H9 (cell line): ENCODE data around the gene IGLL1. TPM values are rescaled to one million over a fixed set of nuclear protein-coding genes. Genes with fewer than 3 reads are reported as not detected.

Experiments
- DNase-seq: peaks from one replicate; pipeline ENCODE4 v3.0.0-alpha.2; 2017
- H2AFZ ChIP-seq: one replicate; pipeline ENCODE4 v1.6.1; 2013; ENCODE audit warnings: mild to moderate bottlenecking, low read length, control low read depth, moderate library complexity
- H2AK5ac ChIP-seq: 2 replicates; pipeline ENCODE4 v1.6.1; 2013; ENCODE audit warnings: low read length, control low read depth, mixed read lengths; ENCODE audit not compliant: insufficient read length
- H2BK120ac ChIP-seq: one replicate; pipeline ENCODE4 v1.6.1; 2013; ENCODE audit warnings: low read depth, mild to moderate bottlenecking, low read length, control low read depth, inconsistent platforms; ENCODE audit not compliant: poor library complexity, severe bottlenecking
- H2BK12ac ChIP-seq: 2 replicates; pipeline ENCODE4 v1.6.1; 2013; ENCODE audit warnings: low read length, control low read depth, mixed read lengths, low read depth; ENCODE audit not compliant: insufficient read length
- H2BK15ac ChIP-seq: 2 replicates; pipeline ENCODE4 v1.6.1; 2013; ENCODE audit warnings: low read depth, low read length, control low read depth
- H2BK20ac ChIP-seq: one replicate; pipeline ENCODE4 v1.6.1; 2013; ENCODE audit warnings: low read depth, mild to moderate bottlenecking, low read length, control low read depth, inconsistent platforms; ENCODE audit not compliant: poor library complexity, severe bottlenecking
- H2BK5ac ChIP-seq: 2 replicates; pipeline ENCODE4 v1.6.1; 2013; ENCODE audit warnings: low read length, control low read depth, mixed read lengths; ENCODE audit not compliant: insufficient read length
- H3K14ac ChIP-seq: 2 replicates; pipeline ENCODE4 v1.6.1; 2013; ENCODE audit warnings: low read length, control low read depth; ENCODE audit not compliant: insufficient read depth
- H3K18ac ChIP-seq: 2 replicates; pipeline ENCODE4 v1.6.1; 2013; ENCODE audit warnings: low read depth, mild to moderate bottlenecking, mixed read lengths, low read length, control low read depth; ENCODE audit not compliant: insufficient read length
- H3K23ac ChIP-seq: 2 replicates; pipeline ENCODE4 v1.6.1; 2013; ENCODE audit warnings: low read length, control low read depth, mixed read lengths, low read depth; ENCODE audit not compliant: insufficient read length
- H3K23me2 ChIP-seq: 2 replicates; pipeline ENCODE4 v1.6.1; 2013; ENCODE audit warnings: low read depth, mild to moderate bottlenecking, mixed read lengths, low read length, control low read depth; ENCODE audit not compliant: insufficient read length, poor library complexity, severe bottlenecking
- H3K27ac ChIP-seq: 2 replicates; pipeline ENCODE4 v1.5.1; 2013; ENCODE audit warnings: low read length, control low read depth, mixed read lengths, low read depth; ENCODE audit not compliant: insufficient read length
- H3K27me3 ChIP-seq: 2 replicates; pipeline ENCODE4 v1.6.1; 2013; ENCODE audit warnings: low read length, control low read depth, inconsistent platforms; ENCODE audit not compliant: insufficient read depth
- H3K4ac ChIP-seq: 2 replicates; pipeline ENCODE4 v1.6.1; 2013; ENCODE audit warnings: low read depth, mild to moderate bottlenecking, control low read depth, inconsistent platforms, low read length, moderate library complexity
- H3K4me1 ChIP-seq: 2 replicates; pipeline ENCODE4 v1.6.1; 2013; ENCODE audit warnings: low read length, control low read depth, inconsistent platforms; ENCODE audit not compliant: insufficient read depth
- H3K4me2 ChIP-seq: 2 replicates; pipeline ENCODE4 v1.6.1; 2013; ENCODE audit warnings: low read length, control low read depth, mixed read lengths; ENCODE audit not compliant: insufficient read length, insufficient read depth
- H3K56ac ChIP-seq: 2 replicates; pipeline ENCODE4 v1.6.1; 2013; ENCODE audit warnings: low read depth, mild to moderate bottlenecking, mixed read lengths, low read length, control low read depth; ENCODE audit not compliant: insufficient read length
- H3K79me1 ChIP-seq: 2 replicates; pipeline ENCODE4 v1.6.1; 2013; ENCODE audit warnings: low read depth, mild to moderate bottlenecking, moderate library complexity, low read length, control low read depth, inconsistent platforms; ENCODE audit not compliant: insufficient read depth, poor library complexity, severe bottlenecking
- H3K79me2 ChIP-seq: 2 replicates; pipeline ENCODE4 v1.6.1; 2013; ENCODE audit warnings: low read length, control low read depth, inconsistent platforms; ENCODE audit not compliant: insufficient read depth
- H3K9ac ChIP-seq: 2 replicates; pipeline ENCODE4 v1.6.1; 2013; ENCODE audit warnings: low read length, control low read depth, mixed read lengths; ENCODE audit not compliant: insufficient read length; ENCODE audit errors: extremely low read depth
- H3K9me3 ChIP-seq: one replicate; pipeline ENCODE4 v1.6.1; 2013; ENCODE audit warnings: low read depth, low read length, inconsistent platforms; ENCODE audit not compliant: control insufficient read depth
- H3T11ph ChIP-seq: one replicate; pipeline ENCODE4 v1.6.1; 2013; ENCODE audit warnings: mild to moderate bottlenecking, low read length, control low read depth, inconsistent platforms
- H4K20me1 ChIP-seq: one replicate; pipeline ENCODE4 v1.6.1; 2013; ENCODE audit not compliant: control insufficient read depth, insufficient read length, insufficient read depth
- H4K5ac ChIP-seq: 2 replicates; pipeline ENCODE4 v1.6.1; 2013; ENCODE audit warnings: low read depth, mild to moderate bottlenecking, mixed read lengths, low read length, control low read depth; ENCODE audit not compliant: insufficient read length
- H4K8ac ChIP-seq: replicated peaks from 2 replicates; pipeline ENCODE4 v1.6.1; 2013; ENCODE audit warnings: low read length, control low read depth, mixed read lengths, low read depth; ENCODE audit not compliant: insufficient read length
- H4K91ac ChIP-seq: 2 replicates; pipeline ENCODE4 v1.6.1; 2013; ENCODE audit warnings: low read depth, mild to moderate bottlenecking, moderate library complexity, mixed read lengths, low read length, control low read depth; ENCODE audit not compliant: insufficient read length
- H3K27ac Mint-ChIP-seq, 3 experiments: 2 replicates in 2 of 3; 3 replicates in 1 of 3; pipeline ENCODE4 v1.8.0; 2020 to 2021; ENCODE audit warnings: mixed read lengths in 3 of 3, mild to moderate bottlenecking in 1 of 3, moderate library complexity in 1 of 3
- H3K27me3 Mint-ChIP-seq: 2 replicates; pipeline ENCODE4 v1.8.0; 2021; ENCODE audit warnings: low read depth, mild to moderate bottlenecking, moderate library complexity, mixed read lengths
- H3K36me3 Mint-ChIP-seq, 3 experiments: 2 replicates in 2 of 3; 3 replicates in 1 of 3; pipeline ENCODE4 v1.8.0; 2020 to 2021; ENCODE audit warnings: low read depth in 3 of 3, mixed read lengths in 3 of 3; ENCODE audit not compliant: insufficient read depth in 1 of 3
- H3K4me1 Mint-ChIP-seq, 2 experiments: 2 replicates each; pipeline ENCODE4 v1.8.0; 2020; ENCODE audit warnings: mixed read lengths in 2 of 2
- H3K4me3 Mint-ChIP-seq, 2 experiments: 2 replicates in 1 of 2; 3 replicates in 1 of 2; pipeline ENCODE4 v1.8.0; 2020 to 2021; ENCODE audit warnings: mild to moderate bottlenecking in 2 of 2, mixed read lengths in 2 of 2, moderate library complexity in 1 of 2
- H3K9me3 Mint-ChIP-seq, 2 experiments: 2 replicates in 1 of 2; 3 replicates in 1 of 2; pipeline ENCODE4 v1.8.0; 2020; ENCODE audit warnings: mild to moderate bottlenecking in 2 of 2, mixed read lengths in 2 of 2, moderate library complexity in 1 of 2
- WGBS: extraction: QIAGEN DNeasy Blood & Tissue Kit; methylation state at CpG from one replicate; pipeline ENCODE4 v1.1.7; 2013; ENCODE audit warnings: missing lambda C conversion rate, low lambda C conversion rate, mixed read lengths; ENCODE audit not compliant: insufficient read length; ENCODE audit errors: extremely low coverage; 5-methylcytosine and 5-hydroxymethylcytosine counted together
- total RNA-seq: library from RNA; stranded (reverse); gene quantifications from 2 replicates; pipeline ENCODE4 v1.2.1, GENCODE V29; 2021
- TF ChIP-seq, protein P1 (sequence below): fragments of 200-600 bp; sonication (generic); conservative IDR thresholded peaks from 3 replicates; pipeline ENCODE4 v1.8.0; 2021; ENCODE audit warnings: antibody characterized with exemption, mild to moderate bottlenecking

The IGLL1 gene
- total RNA-seq, 1 experiment from 2014 or later, result not detected

- H2BK15ac ChIP-seq, result no peak overlapping the region
- no peak overlapping the region for H2AFZ ChIP-seq
- H3K56ac ChIP-seq, result no peak overlapping the region
- H4K20me1 ChIP-seq, result no peaks in the 10 kb centered on the region
- H3K27me3 ChIP-seq, result no peaks in the 10 kb centered on the region; the same call in 1 of the 2 replicates
- H3K79me1 ChIP-seq, result no peaks in the 10 kb centered on the region
- Mint-ChIP-seq H3K27ac (peak overlapping the region in 2 of 3 experiments; percentile 88 to 98; a peak in 4 of 7 replicates), H3K27me3 (peaks cover 45% of the 10 kb centered on the region), H3K9me3 (no peaks in the 10 kb centered on the region; a peak in 1 of 5 replicates), H3K36me3 (no peaks in the 10 kb centered on the region; a peak in 1 of 7 replicates), H3K4me1 (peaks cover 69 to 79% of the 10 kb centered on the region in 2 experiments), H3K4me3 (peak overlapping the region in 1 of 2 experiments; percentile 49; a peak in 3 of 5 replicates)
- peak overlapping the region; percentile 38; the same call in 1 of the 2 replicates for H3K4ac ChIP-seq
- peaks cover 28% of the 10 kb centered on the region; the same call in 1 of the 2 replicates for H3K4me1 ChIP-seq
- no peak overlapping the region for H2BK5ac ChIP-seq
- H3K9ac ChIP-seq, result no peak overlapping the region
- peak; percentile 31 for DNase-seq
- no peak overlapping the region for H3T11ph ChIP-seq
- peak overlapping the region; percentile 56 for H2AK5ac ChIP-seq
- peak overlapping the region; percentile 81 for H3K14ac ChIP-seq
- H2BK120ac ChIP-seq, result peak overlapping the region; percentile 74
- peak overlapping the region; percentile 72 for H4K91ac ChIP-seq
- peak overlapping the region; percentile 33 for H3K23ac ChIP-seq
- H3K79me2 ChIP-seq, result no peaks in the 10 kb centered on the region
- no peak overlapping the region for H4K5ac ChIP-seq
- no CpG with 5 or more reads among the region's 29 CpGs for WGBS
- peak overlapping the region; percentile 7 for H2BK20ac ChIP-seq
- TF ChIP-seq, protein P1, sequence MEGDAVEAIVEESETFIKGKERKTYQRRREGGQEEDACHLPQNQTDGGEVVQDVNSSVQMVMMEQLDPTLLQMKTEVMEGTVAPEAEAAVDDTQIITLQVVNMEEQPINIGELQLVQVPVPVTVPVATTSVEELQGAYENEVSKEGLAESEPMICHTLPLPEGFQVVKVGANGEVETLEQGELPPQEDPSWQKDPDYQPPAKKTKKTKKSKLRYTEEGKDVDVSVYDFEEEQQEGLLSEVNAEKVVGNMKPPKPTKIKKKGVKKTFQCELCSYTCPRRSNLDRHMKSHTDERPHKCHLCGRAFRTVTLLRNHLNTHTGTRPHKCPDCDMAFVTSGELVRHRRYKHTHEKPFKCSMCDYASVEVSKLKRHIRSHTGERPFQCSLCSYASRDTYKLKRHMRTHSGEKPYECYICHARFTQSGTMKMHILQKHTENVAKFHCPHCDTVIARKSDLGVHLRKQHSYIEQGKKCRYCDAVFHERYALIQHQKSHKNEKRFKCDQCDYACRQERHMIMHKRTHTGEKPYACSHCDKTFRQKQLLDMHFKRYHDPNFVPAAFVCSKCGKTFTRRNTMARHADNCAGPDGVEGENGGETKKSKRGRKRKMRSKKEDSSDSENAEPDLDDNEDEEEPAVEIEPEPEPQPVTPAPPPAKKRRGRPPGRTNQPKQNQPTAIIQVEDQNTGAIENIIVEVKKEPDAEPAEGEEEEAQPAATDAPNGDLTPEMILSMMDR, result no peak
- H4K8ac ChIP-seq, result no peak overlapping the region
- H3K4me2 ChIP-seq, result no peak overlapping the region
- H3K9me3 ChIP-seq, result no peaks in the 10 kb centered on the region
- H3K18ac ChIP-seq, result peak overlapping the region; percentile 74
- peak overlapping the region; percentile 69 for H2BK12ac ChIP-seq
- H3K27ac ChIP-seq, result no peak overlapping the region
- H3K23me2 ChIP-seq, result peaks cover 3% of the 10 kb centered on the region
Measured at GRCh38 chr22:23534851-23535717, 45.0 kb downstream of the IGLL1 start.
